Cardiac muscle cell (in vitro differentiated cells and primary cell): ENCODE measurements around the gene ASIC5. TPM values are rescaled to one million over a fixed set of nuclear protein-coding genes. Genes with fewer than 3 reads are reported as not detected.

Experiments used
- DNase-seq, 2 donors: peaks; one replicate each; pipeline versions ENCODE4 v3.0.0 to v3.0.0-alpha.2; 2010 to 2017; ENCODE audit warnings: low read depth in 1 of 2, low spot score in 1 of 2
- H3K27ac ChIP-seq: fragments of 200-600 bp; sonication (generic); 2 replicates; pipeline ENCODE4 v1.5.1; 2016
- H3K27me3 ChIP-seq: fragments of 200-600 bp; sonication (generic); 2 replicates; pipeline ENCODE4 v1.6.0; 2016; ENCODE audit warnings: control low read depth
- H3K36me3 ChIP-seq: fragments of 200-600 bp; sonication (generic); 2 replicates; pipeline ENCODE4 v1.5.1; 2016; ENCODE audit warnings: control low read depth
- H3K4me1 ChIP-seq: fragments of 200-600 bp; sonication (generic); 2 replicates; pipeline ENCODE4 v1.8.1; 2017; ENCODE audit warnings: low read depth, mild to moderate bottlenecking, mixed run types
- H3K4me3 ChIP-seq: fragments of 200-600 bp; sonication (generic); 2 replicates; pipeline ENCODE4 v1.5.1; 2016; ENCODE audit warnings: mild to moderate bottlenecking
- H3K9me3 ChIP-seq: fragments of 200-600 bp; sonication (generic); 2 replicates; pipeline ENCODE4 v1.5.1; 2017; ENCODE audit warnings: low read depth, mild to moderate bottlenecking, control low read depth
- polyA plus RNA-seq: library from polyadenylated mRNA; unstranded; fragments of >200 nt; fragmentation: Nextera tagmentation; extraction: Ambion mirVana; gene quantifications from 2 replicates; pipeline ENCODE4 v1.2.1, GENCODE V29; 2016
- total RNA-seq: library from RNA; depleted of rRNA; stranded (reverse); fragments of >200 nt; gene quantifications from 2 replicates; pipeline ENCODE4 v1.2.3, GENCODE V29; 2016
- TF ChIP-seq, protein P1 (sequence below): IDR thresholded peaks from 2 replicates; pipeline ENCODE4 v1.5.1; 2012; ENCODE audit warnings: low read depth, mild to moderate bottlenecking, low read length

Gene ASIC5
- total and polyA plus RNA-seq, 2 experiments from 2014 or later = not detected

DNA sequence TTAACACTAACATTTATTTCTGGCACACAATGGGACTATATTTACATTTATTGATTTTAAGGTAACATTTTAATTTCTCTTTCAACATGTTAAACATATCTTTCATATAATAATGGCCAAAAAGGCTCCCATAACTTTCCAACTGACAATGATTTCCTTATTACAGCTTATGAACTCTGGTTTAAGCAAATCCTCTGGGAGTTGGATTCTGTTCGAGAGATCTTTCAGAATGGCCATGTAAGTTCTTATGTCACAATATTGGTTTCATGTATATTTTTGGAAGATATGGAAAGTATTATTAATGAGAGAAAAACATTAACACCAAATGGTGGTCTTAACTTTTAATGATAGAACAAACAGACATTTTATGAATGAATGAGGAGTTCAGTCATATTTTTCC lies 41.5 kb upstream of the ASIC5 start:
- TF ChIP-seq, protein P1, sequence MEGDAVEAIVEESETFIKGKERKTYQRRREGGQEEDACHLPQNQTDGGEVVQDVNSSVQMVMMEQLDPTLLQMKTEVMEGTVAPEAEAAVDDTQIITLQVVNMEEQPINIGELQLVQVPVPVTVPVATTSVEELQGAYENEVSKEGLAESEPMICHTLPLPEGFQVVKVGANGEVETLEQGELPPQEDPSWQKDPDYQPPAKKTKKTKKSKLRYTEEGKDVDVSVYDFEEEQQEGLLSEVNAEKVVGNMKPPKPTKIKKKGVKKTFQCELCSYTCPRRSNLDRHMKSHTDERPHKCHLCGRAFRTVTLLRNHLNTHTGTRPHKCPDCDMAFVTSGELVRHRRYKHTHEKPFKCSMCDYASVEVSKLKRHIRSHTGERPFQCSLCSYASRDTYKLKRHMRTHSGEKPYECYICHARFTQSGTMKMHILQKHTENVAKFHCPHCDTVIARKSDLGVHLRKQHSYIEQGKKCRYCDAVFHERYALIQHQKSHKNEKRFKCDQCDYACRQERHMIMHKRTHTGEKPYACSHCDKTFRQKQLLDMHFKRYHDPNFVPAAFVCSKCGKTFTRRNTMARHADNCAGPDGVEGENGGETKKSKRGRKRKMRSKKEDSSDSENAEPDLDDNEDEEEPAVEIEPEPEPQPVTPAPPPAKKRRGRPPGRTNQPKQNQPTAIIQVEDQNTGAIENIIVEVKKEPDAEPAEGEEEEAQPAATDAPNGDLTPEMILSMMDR = no peak
- peak in 1 of 2 donors; percentile 13 for DNase-seq
- H3K9me3 ChIP-seq = no peaks in the 10 kb centered on the region

DNA sequence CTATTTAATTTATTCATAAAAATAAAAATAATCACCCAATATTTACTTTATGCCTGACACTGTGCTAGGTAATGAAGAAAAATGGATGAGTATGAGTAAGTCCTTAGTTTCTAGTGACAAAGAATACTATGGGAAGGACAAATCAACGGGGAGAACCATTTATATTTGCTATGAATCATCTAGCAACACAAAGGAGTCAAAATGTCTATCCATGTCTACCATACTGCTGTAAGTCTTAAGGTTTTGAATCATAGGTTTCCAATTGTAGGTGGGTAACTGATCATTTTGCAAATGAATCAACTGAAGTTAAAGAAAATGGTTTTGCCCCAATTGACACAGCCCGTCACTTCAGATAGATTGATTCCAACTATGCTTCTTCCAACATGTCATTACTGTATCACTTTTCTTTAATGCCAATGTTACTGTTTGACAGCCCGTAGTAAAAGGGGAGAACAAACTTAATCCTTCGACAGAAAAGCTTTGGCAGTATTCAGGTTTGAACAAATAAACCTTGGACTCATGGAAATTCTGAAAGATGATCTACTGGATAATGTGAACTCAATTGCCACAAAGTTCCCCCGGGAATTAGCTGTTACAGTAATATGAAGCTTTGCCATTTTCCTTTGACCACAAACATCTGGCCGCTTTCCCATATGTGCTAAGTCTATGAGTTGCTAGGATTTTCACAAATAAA lies 40.6 kb upstream of the ASIC5 start:
- DNase-seq = peak in 1 of 2 donors; percentile 98

More for the DNA sequence above, 41.5 kb upstream of the ASIC5 start:
- H3K4me1 ChIP-seq = peaks cover 23% of the 10 kb centered on the region
- H3K27me3 ChIP-seq = no peaks in the 10 kb centered on the region
- H3K36me3 ChIP-seq = no peaks in the 10 kb centered on the region
- no peak overlapping the region for H3K27ac ChIP-seq
- H3K4me3 ChIP-seq = no peak overlapping the region

DNA sequence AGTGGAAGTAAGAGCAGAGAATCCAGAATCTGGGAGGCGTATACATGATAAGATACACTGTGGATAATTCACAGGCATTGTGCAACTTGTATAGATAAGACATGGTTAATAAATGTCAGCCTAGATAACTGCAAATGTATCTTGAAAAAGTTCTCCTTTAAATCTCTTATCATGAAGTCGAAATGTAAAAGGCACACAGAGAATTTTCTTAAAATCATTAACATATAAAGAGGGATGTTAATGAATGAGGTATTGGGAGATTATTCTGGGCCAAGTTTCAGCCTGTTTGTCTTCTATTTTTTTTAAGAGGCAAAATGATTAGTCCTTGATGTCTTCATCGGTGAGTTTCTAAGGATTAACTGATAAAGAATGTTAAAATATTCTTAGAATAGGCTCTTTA lies 38.3 kb upstream of the ASIC5 start:
- peaks cover 26% of the 10 kb centered on the region for H3K4me1 ChIP-seq
- no peak overlapping the region for H3K4me3 ChIP-seq
- no peaks in the 10 kb centered on the region for H3K36me3 ChIP-seq
- H3K27me3 ChIP-seq = no peaks in the 10 kb centered on the region
- no peaks in the 10 kb centered on the region for H3K9me3 ChIP-seq
- H3K27ac ChIP-seq = no peak overlapping the region
- no peak for DNase-seq
- TF ChIP-seq, protein P1 = no peak

More for the DNA sequence above, 40.6 kb upstream of the ASIC5 start:
- Histone ChIP-seq H3K27ac (no peak overlapping the region), H3K9me3 (no peaks in the 10 kb centered on the region), H3K4me1 (peaks cover 15% of the 10 kb centered on the region), H3K4me3 (no peak overlapping the region), H3K27me3 (no peaks in the 10 kb centered on the region), H3K36me3 (no peaks in the 10 kb centered on the region)
- TF ChIP-seq, protein P1 = no peak

DNA sequence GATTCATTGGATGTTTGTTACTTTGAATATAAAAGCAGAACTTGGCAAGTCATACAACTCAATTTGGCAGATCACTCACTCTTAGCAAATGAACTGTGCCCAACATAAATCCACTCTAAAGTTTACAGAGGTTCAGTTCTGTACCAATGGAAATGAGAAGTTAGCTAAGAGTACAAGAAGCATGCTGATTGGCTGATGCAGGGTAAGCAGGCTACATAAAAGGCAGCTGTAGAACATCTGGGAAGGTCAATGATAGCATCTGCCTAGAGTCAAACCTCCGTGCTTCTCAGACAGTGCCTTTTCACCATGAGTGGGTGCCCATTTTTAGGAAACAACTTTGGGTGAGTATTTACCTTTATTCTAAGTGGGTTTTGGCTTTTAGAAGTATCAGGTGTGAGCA lies 37.4 kb upstream of the ASIC5 start, which contains the start of gene TDO2:
Gene TDO2 (plus strand): TSS at position 244 of the 400 bp plus-strand sequence. CDS start 63 bp downstream, at position 307.
- Histone ChIP-seq H3K9me3 (no peaks in the 10 kb centered on the region), H3K4me1 (peaks cover 26% of the 10 kb centered on the region), H3K27ac (no peak within 1 kb of the TSS), H3K36me3 (no peaks in the 10 kb centered on the region), H3K27me3 (no peaks in the 10 kb centered on the region), H3K4me3 (no peak within 1 kb of the TSS)
- TF ChIP-seq, protein P1 = no peak
- peak in 1 of 2 donors; percentile 15 for DNase-seq

DNA sequence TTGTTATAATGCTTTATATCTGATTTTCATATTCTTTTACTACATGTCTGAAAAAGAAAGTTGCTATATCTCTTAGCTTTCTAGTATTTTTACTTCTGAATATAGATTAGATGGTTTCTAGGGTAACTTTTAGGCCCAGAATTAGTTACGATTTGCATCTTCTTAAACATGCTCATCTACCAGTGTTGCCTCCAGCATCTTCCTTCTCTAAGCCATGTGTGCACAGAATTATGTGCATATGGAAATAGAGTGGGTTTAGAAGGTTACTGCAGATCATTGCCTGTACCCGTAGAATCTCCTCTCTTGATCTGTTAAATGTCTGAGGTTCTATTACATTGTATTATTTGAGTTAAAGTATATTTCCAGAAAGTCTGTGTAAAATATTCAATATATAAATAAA lies 34.9 kb upstream of the ASIC5 start:
- TF ChIP-seq, protein P1 = no peak
- DNase-seq = no peak
- peak overlapping the region; percentile 46 for H3K27ac ChIP-seq
- H3K4me1 ChIP-seq = peaks cover 26% of the 10 kb centered on the region
- H3K4me3 ChIP-seq = no peak overlapping the region
- H3K9me3 ChIP-seq = no peaks in the 10 kb centered on the region
- H3K36me3 ChIP-seq = no peaks in the 10 kb centered on the region
- H3K27me3 ChIP-seq = no peaks in the 10 kb centered on the region
